Endometrium (tissue), 2 donors: Measurements from ENCODE around the gene PIGS.

Experiments used
- FAIRE-seq: peaks from 2 replicates; lab custom pipeline; 2012; peaks lifted over from hg19 to GRCh38; lab: Jason Lieb, UNC
- donor health status: control.
- donor health status: control.

The PIGS gene

GRCh38 chr17:28550858-28551257 lies 20.5 kb downstream of the PIGS start:
- no peak for FAIRE-seq

- FAIRE-seq: no peak
These were observed 21.8 kb downstream of the PIGS start for GRCh38 chr17:28549236-28550132.

- FAIRE-seq: no peak
These were observed 22.8 kb downstream of the PIGS start for GRCh38 chr17:28548417-28549130.

GRCh38 chr17:28547623-28548416 lies 23.5 kb downstream of the PIGS start:
- FAIRE-seq: no peak

GRCh38 chr17:28547096-28547622 lies 24.2 kb downstream of the PIGS start:
- FAIRE-seq: no peak

GRCh38 chr17:28545787-28546415 lies 25.4 kb downstream of the PIGS start:
- no peak for FAIRE-seq

- no peak for FAIRE-seq
These were observed 26.2 kb downstream of the PIGS start for GRCh38 chr17:28545141-28545503.

- no peak for FAIRE-seq
These were observed 26.8 kb downstream of the PIGS start for GRCh38 chr17:28544402-28545140.

- no peak for FAIRE-seq
These were observed 29.9 kb downstream of the PIGS start for GRCh38 chr17:28541439-28541838.

GRCh38 chr17:28540231-28540630 lies 31.1 kb downstream of the PIGS start:
- FAIRE-seq: no peak

GRCh38 chr17:28538296-28538895 lies 32.9 kb downstream of the PIGS start:
- FAIRE-seq: no peak

GRCh38 chr17:28537219-28537610 lies 34.1 kb downstream of the PIGS start:
- FAIRE-seq: no peak

- FAIRE-seq: no peak
These were observed 34.6 kb downstream of the PIGS start for GRCh38 chr17:28536532-28537218.

- no peak for FAIRE-seq
These were observed 36.5 kb downstream of the PIGS start for GRCh38 chr17:28534740-28535375.

- FAIRE-seq: no peak
These were observed 38.1 kb downstream of the PIGS start for GRCh38 chr17:28533091-28533807.

- no peak for FAIRE-seq
These were observed 39.0 kb downstream of the PIGS start for GRCh38 chr17:28532050-28532960.

GRCh38 chr17:28530926-28531325 lies 40.4 kb downstream of the PIGS start:
- FAIRE-seq: no peak

- FAIRE-seq: no peak
These were observed 41.1 kb downstream of the PIGS start for GRCh38 chr17:28530250-28530649.
